Activated naive CD4-positive, alpha-beta T cell treated with anti-CD3 and anti-CD28 coated beads for 36 hours (primary cell): Measurements from ENCODE around the gene PRDM13. TPM values are rescaled to one million over a fixed set of nuclear protein-coding genes. Genes with fewer than 3 reads are reported as not detected.

Experiments used
- CTCF ChIA-PET: fragments of 350-600 bp; sonication (Branson Sonifier 250); formaldehyde crosslinking; loops from one replicate; lab custom pipeline; 2021; ENCODE audit warnings: antibody characterized with exemption; lab: Charles Lee
- DNase-seq: peaks from one replicate; pipeline ENCODE4 v3.0.0-alpha.2; 2020
- H3K27ac Mint-ChIP-seq: one replicate; pipeline ENCODE4 v1.8.0; 2021; ENCODE audit warnings: mild to moderate bottlenecking, mixed read lengths
- H3K27me3 Mint-ChIP-seq: one replicate; pipeline ENCODE4 v1.8.0; 2021; ENCODE audit warnings: low read depth, mixed read lengths
- H3K36me3 Mint-ChIP-seq: one replicate; pipeline ENCODE4 v1.8.0; 2021; ENCODE audit warnings: low read depth, mixed read lengths
- H3K4me1 Mint-ChIP-seq: one replicate; pipeline ENCODE4 v1.8.0; 2021; ENCODE audit warnings: low read depth, mixed read lengths
- H3K4me3 Mint-ChIP-seq: one replicate; pipeline ENCODE4 v1.8.0; 2021; ENCODE audit warnings: mild to moderate bottlenecking, moderate library complexity, mixed read lengths
- H3K9me3 Mint-ChIP-seq: one replicate; pipeline ENCODE4 v1.8.0; 2021; ENCODE audit warnings: mixed read lengths
- intact Hi-C: fragments of 100-400 bp; cut with micrococcal nuclease; formaldehyde crosslinking; loops from one replicate; pipeline ENCODE4 v1.15.1; 2023
- total RNA-seq, 2 experiments: library from RNA; stranded (reverse); gene quantifications; one replicate each; pipeline ENCODE4 v1.2.3, GENCODE V29; 2021

Gene PRDM13
- total RNA-seq, 2 experiments from 2014 or later = not detected

- H3K36me3 Mint-ChIP-seq = no peaks in the 10 kb centered on the region
Observed at GRCh38 chr6:99660206-99660605, 53.6 kb downstream of the PRDM13 start.

GRCh38 chr6:99661870-99662269 lies 55.2 kb downstream of the PRDM13 start:
- H3K27ac Mint-ChIP-seq = no peak overlapping the region

More at GRCh38 chr6:99660206-99660605, 53.6 kb downstream of the PRDM13 start:
- peaks cover 8% of the 10 kb centered on the region for H3K27me3 Mint-ChIP-seq
- no peak overlapping the region for H3K27ac Mint-ChIP-seq
- no peak overlapping the region for H3K4me3 Mint-ChIP-seq
- DNase-seq = no peak
- CTCF ChIA-PET = no interaction called here
- H3K9me3 Mint-ChIP-seq = no peaks in the 10 kb centered on the region
- intact Hi-C loops = no loop called here
- H3K4me1 Mint-ChIP-seq = no peaks in the 10 kb centered on the region

GRCh38 chr6:99662616-99663015 lies 56.0 kb downstream of the PRDM13 start:
- no peaks in the 10 kb centered on the region for H3K9me3 Mint-ChIP-seq

More at GRCh38 chr6:99661870-99662269, 55.2 kb downstream of the PRDM13 start:
- Mint-ChIP-seq H3K36me3 (no peaks in the 10 kb centered on the region), H3K4me3 (no peak overlapping the region), H3K9me3 (no peaks in the 10 kb centered on the region), H3K27me3 (peaks cover under 1% of the 10 kb centered on the region), H3K4me1 (no peaks in the 10 kb centered on the region)
- DNase-seq = no peak
- CTCF ChIA-PET = no interaction called here
- intact Hi-C loops = no loop called here

More at GRCh38 chr6:99662616-99663015, 56.0 kb downstream of the PRDM13 start:
- intact Hi-C loops = no loop called here
- no peak for DNase-seq
- CTCF ChIA-PET = no interaction called here
- no peak overlapping the region for H3K27ac Mint-ChIP-seq
- no peaks in the 10 kb centered on the region for H3K36me3 Mint-ChIP-seq
- H3K4me3 Mint-ChIP-seq = no peak overlapping the region
- H3K27me3 Mint-ChIP-seq = no peaks in the 10 kb centered on the region
- no peaks in the 10 kb centered on the region for H3K4me1 Mint-ChIP-seq

Other genes starting within 250 kb of the PRDM13 start
- gene COQ3, start 212.6 kb upstream of the PRDM13 start, total RNA-seq = 10 to 100 TPM; 17.4 to 17.7 TPM
- gene PNISR, start 181.5 kb upstream of the PRDM13 start, total RNA-seq = 100 to 1,000 TPM; 158 to 159 TPM
- 10 to 100 TPM; 13.2 to 13.8 TPM for gene USP45, start 91.4 kb upstream of the PRDM13 start, total RNA-seq
- gene CCNC, start 38.2 kb upstream of the PRDM13 start, total RNA-seq = 10 to 100 TPM; 51.6 to 51.8 TPM